Colonic mucosa (tissue), 4 donors: ENCODE measurements around the gene ATG16L1. TPM values are rescaled to one million over a fixed set of nuclear protein-coding genes. Genes with fewer than 3 reads are reported as not detected.
"Not testable (repeated sequence)": the region's sequence is repeated elsewhere in the genome, so short reads cannot be mapped to it uniquely, and the experiment has no call there.

Source experiments
- DNase-seq: peaks from one replicate; pipeline ENCODE4 v3.0.0-alpha.2; 2020
- H3K27ac ChIP-seq: fragments of 200-600 bp; one replicate; pipeline ENCODE4 v1.8.0; 2021
- H3K27me3 ChIP-seq: fragments of 200-600 bp; one replicate; pipeline ENCODE4 v1.8.0; 2021
- H3K36me3 ChIP-seq: fragments of 200-600 bp; one replicate; pipeline ENCODE4 v1.8.0; 2021
- H3K4me1 ChIP-seq: fragments of 200-600 bp; one replicate; pipeline ENCODE4 v1.8.0; 2021; ENCODE audit warnings: mild to moderate bottlenecking
- H3K4me3 ChIP-seq: fragments of 200-600 bp; one replicate; pipeline ENCODE4 v1.8.0; 2021
- H3K9ac ChIP-seq, 2 donors: one replicate each; pipeline ENCODE4 v1.7.0; 2013; ENCODE audit warnings: control low read depth in 2 of 2, low read depth in 2 of 2, low read length in 2 of 2
- H3K9me3 ChIP-seq: fragments of 200-600 bp; one replicate; pipeline ENCODE4 v1.8.0; 2021
- intact Hi-C: fragments of 100-400 bp; cut with DNase I; formaldehyde crosslinking; loops from one replicate; pipeline ENCODE4 v1.14.1; 2022
- total RNA-seq, 2 donors: library from RNA; stranded (reverse); fragmentation: NEBNext Ultra II Directional in 1 of 2; extraction: Animal tissue kit (Norgen Biotek cat#: 25700) in 1 of 2; gene quantifications; one replicate each; pipeline ENCODE4 v1.2.1, GENCODE V29; 2021
- TF ChIP-seq, protein P1 (sequence below): fragments of 200-600 bp; IDR thresholded peaks from one replicate; pipeline ENCODE4 v1.8.0; 2022; ENCODE audit warnings: antibody characterized with exemption, mild to moderate bottlenecking
- donor health status: healthy.
- donor health status: DM: no; HTN: no; CAD: no.
- donor health status: DM: no; HTN: no; CAD: no.

The ATG16L1 gene
- total RNA-seq, 2 donors from 2014 or later: 32.1 to 36.3 TPM

DNA sequence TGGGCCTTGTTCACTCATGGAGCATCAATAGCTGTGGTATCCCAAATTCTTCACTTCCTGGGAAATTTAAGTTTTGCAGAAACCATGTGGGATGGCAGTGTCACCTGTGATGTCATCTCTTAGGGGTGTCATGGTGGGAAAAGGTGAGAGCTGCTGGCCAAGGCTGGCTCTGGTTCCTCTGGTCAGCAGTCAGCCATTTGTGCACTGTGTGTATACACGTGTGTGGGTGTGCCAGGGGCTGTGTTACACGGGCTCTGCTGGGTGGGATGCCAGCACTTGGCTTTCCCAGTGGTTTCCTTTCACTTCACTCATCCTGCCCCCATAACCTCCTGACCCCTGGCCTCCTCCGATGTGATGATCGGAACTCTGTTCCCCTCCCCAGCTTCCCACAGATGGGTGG is 77.4 kb downstream of the ATG16L1 start:
- TF ChIP-seq, protein P1, sequence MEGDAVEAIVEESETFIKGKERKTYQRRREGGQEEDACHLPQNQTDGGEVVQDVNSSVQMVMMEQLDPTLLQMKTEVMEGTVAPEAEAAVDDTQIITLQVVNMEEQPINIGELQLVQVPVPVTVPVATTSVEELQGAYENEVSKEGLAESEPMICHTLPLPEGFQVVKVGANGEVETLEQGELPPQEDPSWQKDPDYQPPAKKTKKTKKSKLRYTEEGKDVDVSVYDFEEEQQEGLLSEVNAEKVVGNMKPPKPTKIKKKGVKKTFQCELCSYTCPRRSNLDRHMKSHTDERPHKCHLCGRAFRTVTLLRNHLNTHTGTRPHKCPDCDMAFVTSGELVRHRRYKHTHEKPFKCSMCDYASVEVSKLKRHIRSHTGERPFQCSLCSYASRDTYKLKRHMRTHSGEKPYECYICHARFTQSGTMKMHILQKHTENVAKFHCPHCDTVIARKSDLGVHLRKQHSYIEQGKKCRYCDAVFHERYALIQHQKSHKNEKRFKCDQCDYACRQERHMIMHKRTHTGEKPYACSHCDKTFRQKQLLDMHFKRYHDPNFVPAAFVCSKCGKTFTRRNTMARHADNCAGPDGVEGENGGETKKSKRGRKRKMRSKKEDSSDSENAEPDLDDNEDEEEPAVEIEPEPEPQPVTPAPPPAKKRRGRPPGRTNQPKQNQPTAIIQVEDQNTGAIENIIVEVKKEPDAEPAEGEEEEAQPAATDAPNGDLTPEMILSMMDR: no peak
- no peaks in the 10 kb centered on the region for H3K9me3 ChIP-seq
- no peaks in the 10 kb centered on the region for H3K27me3 ChIP-seq
- no peaks in the 10 kb centered on the region for H3K4me1 ChIP-seq
- no peak overlapping the region for H3K9ac ChIP-seq
- intact Hi-C loops: no loop called here
- H3K27ac ChIP-seq: no peak overlapping the region
- DNase-seq: no peak
- no peak overlapping the region for H3K4me3 ChIP-seq
- H3K36me3 ChIP-seq: no peaks in the 10 kb centered on the region

DNA sequence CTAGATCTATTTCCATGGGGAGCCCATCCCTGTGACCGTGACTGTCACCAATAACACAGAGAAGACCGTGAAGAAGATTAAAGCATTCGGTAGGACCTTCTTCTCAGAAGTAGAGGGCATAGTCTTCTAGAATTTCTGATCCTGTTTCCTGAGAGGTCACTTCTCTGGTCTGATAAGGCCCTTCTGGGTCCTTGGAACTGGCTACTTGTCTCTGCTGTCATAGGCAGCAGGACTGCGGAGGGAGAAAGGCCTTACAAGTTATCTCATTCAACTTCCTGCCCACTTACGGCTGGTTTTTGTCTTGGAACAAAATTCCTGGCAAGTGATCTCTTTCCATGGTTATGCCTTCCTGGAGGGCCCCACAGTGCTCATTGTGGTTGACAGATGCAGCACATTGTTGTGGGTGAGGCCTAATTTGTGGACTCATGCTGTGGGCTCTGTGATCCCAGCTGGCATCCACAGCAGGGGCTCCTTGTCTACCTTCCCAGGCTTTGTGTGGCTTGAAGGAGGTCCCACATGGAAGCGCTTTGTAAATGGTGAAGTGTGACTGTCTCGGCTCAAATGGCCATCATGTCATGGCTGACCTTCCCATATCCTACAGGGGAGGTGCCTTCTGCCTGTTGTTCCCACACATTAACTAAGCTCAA is 78.1 kb downstream of the ATG16L1 start:
- TF ChIP-seq, protein P1: no peak
- intact Hi-C loops: no loop called here
- no peak for DNase-seq
- no peak overlapping the region for H3K27ac ChIP-seq
- H3K9ac ChIP-seq: no peak overlapping the region
- H3K4me3 ChIP-seq: no peak overlapping the region
- H3K36me3 ChIP-seq: no peaks in the 10 kb centered on the region
- no peaks in the 10 kb centered on the region for H3K9me3 ChIP-seq
- no peaks in the 10 kb centered on the region for H3K4me1 ChIP-seq
- no peaks in the 10 kb centered on the region for H3K27me3 ChIP-seq

DNA sequence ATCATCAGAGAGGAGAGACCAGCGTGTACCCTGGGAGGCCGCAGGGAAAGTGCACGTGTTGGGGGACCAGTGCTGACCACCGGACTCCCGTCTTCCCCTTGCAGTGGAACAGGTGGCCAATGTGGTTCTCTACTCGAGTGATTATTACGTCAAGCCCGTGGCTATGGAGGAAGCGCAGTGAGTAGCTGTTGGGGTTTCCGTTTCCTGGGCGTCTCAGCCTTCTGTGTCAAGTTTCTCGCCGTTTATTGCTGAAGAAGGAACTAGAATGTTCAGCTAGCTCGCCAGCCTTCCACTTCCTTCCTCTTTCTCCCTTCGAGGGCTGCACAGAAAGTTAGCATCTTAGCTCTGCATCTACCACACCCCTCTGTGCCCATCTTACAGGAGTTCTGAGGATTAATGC is 80.1 kb downstream of the ATG16L1 start:
- Histone ChIP-seq H3K9me3 (no peaks in the 10 kb centered on the region), H3K4me1 (no peaks in the 10 kb centered on the region), H3K36me3 (no peaks in the 10 kb centered on the region), H3K27ac (peak overlapping the region; percentile 60), H3K27me3 (no peaks in the 10 kb centered on the region), H3K4me3 (no peak overlapping the region), H3K9ac (no peak overlapping the region)
- intact Hi-C loops: no loop called here
- TF ChIP-seq, protein P1: no peak
- peak; percentile 62 for DNase-seq

DNA sequence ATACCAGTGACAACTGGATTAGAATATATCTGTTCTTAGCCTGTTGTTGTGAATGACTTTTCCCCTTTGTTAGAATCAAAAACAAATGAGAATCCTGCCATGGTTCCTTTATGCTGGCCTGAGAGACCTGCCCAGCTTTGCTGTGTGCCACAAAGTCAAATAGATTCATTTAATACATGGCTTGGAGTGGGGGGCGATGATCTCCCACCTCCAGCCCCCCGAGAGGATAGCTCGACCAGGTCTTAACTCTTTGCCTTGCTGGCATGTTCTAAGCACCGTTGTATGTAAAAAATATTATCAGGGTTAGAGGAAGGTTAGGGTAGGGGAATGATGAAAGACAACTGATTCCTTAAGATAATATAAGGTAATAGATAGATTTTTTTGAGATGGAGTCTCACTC is 80.7 kb downstream of the ATG16L1 start:
- H3K4me3 ChIP-seq: no peak overlapping the region
- intact Hi-C loops: no loop called here

DNA sequence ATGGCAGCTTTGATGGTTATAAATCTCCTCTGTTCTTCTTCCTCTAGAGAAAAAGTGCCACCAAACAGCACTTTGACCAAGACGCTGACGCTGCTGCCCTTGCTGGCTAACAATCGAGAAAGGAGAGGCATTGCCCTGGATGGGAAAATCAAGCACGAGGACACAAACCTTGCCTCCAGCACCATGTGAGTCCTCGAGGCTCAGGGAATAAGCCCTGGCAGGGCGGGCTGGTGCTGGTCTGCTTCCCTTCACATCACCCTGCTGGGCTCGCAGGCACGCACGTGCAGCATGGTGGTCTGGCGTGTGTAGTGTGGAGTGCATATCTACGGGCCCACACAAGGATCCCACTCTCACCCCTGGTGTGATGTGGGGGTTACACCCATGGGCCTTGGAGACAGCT is 83.4 kb downstream of the ATG16L1 start:
- Histone ChIP-seq H3K4me3 (no peak overlapping the region), H3K9ac (no peak overlapping the region), H3K27ac (no peak overlapping the region), H3K27me3 (no peaks in the 10 kb centered on the region), H3K4me1 (no peaks in the 10 kb centered on the region), H3K36me3 (no peaks in the 10 kb centered on the region), H3K9me3 (no peaks in the 10 kb centered on the region)
- TF ChIP-seq, protein P1: no peak
- intact Hi-C loops: no loop called here
- no peak for DNase-seq

More for the DNA sequence above, 80.7 kb downstream of the ATG16L1 start:
- peak overlapping the region; percentile 60 for H3K27ac ChIP-seq
- no peak overlapping the region for H3K9ac ChIP-seq
- TF ChIP-seq, protein P1: no peak
- DNase-seq: no peak
- no peaks in the 10 kb centered on the region for H3K4me1 ChIP-seq
- no peaks in the 10 kb centered on the region for H3K36me3 ChIP-seq
- H3K27me3 ChIP-seq: no peaks in the 10 kb centered on the region
- no peaks in the 10 kb centered on the region for H3K9me3 ChIP-seq

DNA sequence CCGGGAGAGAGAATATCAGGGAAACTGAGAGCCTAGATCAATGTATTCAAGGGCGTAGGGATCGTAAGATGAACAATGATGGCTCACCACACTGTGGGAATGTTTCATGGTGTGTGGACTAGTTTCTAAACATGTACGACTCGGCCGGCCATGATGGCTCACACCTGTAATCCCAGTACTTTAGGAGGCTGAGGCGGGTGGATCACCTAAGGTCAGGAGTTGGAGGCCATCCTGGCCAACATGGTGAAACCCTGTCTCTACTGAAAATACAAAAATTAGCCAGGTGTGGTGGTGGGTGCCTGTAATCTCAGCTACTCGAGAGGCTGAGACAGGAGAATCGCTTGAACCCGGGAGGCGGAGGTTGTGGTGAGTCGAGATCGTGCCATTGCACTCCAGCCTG is 84.6 kb downstream of the ATG16L1 start:
- DNase-seq, H3K27ac ChIP-seq, H3K9ac ChIP-seq, H3K36me3 ChIP-seq, H3K4me1 ChIP-seq, H3K27me3 ChIP-seq, H3K9me3 ChIP-seq, H3K4me3 ChIP-seq, intact Hi-C loops: not testable (repeated sequence)
